Mesothelial cell of epicardium (in vitro differentiated cells): ENCODE measurements around the gene TPRG1L. TPM values are rescaled to one million over a fixed set of nuclear protein-coding genes. Genes with fewer than 3 reads are reported as not detected.

Experiments used
- DNase-seq, 2 experiments: peaks; one replicate each; pipeline ENCODE4 v3.0.0; 2021; ENCODE audit warnings: low spot score in 2 of 2; ENCODE audit not compliant: unreplicated experiment in 2 of 2
- H3K27ac Mint-ChIP-seq: 2 replicates; pipeline ENCODE4 v1.8.0; 2021; ENCODE audit warnings: mixed read lengths
- H3K27me3 Mint-ChIP-seq: 2 replicates; pipeline ENCODE4 v1.8.0; 2021; ENCODE audit warnings: low read depth, mixed read lengths
- H3K36me3 Mint-ChIP-seq: 2 replicates; pipeline ENCODE4 v1.8.0; 2021; ENCODE audit warnings: mixed read lengths
- H3K4me1 Mint-ChIP-seq: 2 replicates; pipeline ENCODE4 v1.8.0; 2021; ENCODE audit warnings: mixed read lengths
- H3K4me3 Mint-ChIP-seq: 2 replicates; pipeline ENCODE4 v1.8.0; 2021; ENCODE audit warnings: mild to moderate bottlenecking, moderate library complexity, mixed read lengths
- H3K9me3 Mint-ChIP-seq: 2 replicates; pipeline ENCODE4 v1.8.0; 2021; ENCODE audit warnings: mixed read lengths
- CTCF ChIP-seq: fragments of 200-600 bp; sonication (generic); IDR thresholded peaks from one replicate; pipeline ENCODE4 v1.5.0; 2021; ENCODE audit warnings: antibody characterized with exemption; ENCODE audit not compliant: unreplicated experiment
- total RNA-seq: library from RNA; stranded (reverse); gene quantifications from 3 replicates; pipeline ENCODE4 v1.2.1, GENCODE V29; 2021

The TPRG1L gene
- total RNA-seq, 1 donor from 2014 or later, result 15.7 TPM

GRCh38 chr1:3638676-3639075, 13.9 kb downstream of the TPRG1L start:
- no peak for DNase-seq
- Mint-ChIP-seq H3K27me3 (no peaks in the 10 kb centered on the region), H3K36me3 (peaks cover 22% of the 10 kb centered on the region), H3K27ac (no peak overlapping the region), H3K4me1 (no peaks in the 10 kb centered on the region), H3K9me3 (no peaks in the 10 kb centered on the region), H3K4me3 (no peak overlapping the region)
- no peak for TF ChIP-seq CTCF

- H3K4me3 Mint-ChIP-seq, result no peak overlapping the region
Observed at GRCh38 chr1:3639397-3639911, 14.6 kb downstream of the TPRG1L start.

GRCh38 chr1:3640121-3640837, 15.5 kb downstream of the TPRG1L start:
- H3K4me3 Mint-ChIP-seq, result no peak overlapping the region
- H3K27ac Mint-ChIP-seq, result no peak overlapping the region
- peaks cover 16% of the 10 kb centered on the region for H3K36me3 Mint-ChIP-seq
- no peaks in the 10 kb centered on the region for H3K4me1 Mint-ChIP-seq
- DNase-seq, result no peak
- H3K9me3 Mint-ChIP-seq, result no peaks in the 10 kb centered on the region
- no peaks in the 10 kb centered on the region for H3K27me3 Mint-ChIP-seq
- TF ChIP-seq CTCF, result no peak

More at GRCh38 chr1:3639397-3639911, 14.6 kb downstream of the TPRG1L start:
- no peak for TF ChIP-seq CTCF
- Mint-ChIP-seq H3K4me1 (no peaks in the 10 kb centered on the region), H3K27me3 (no peaks in the 10 kb centered on the region), H3K27ac (no peak overlapping the region), H3K9me3 (no peaks in the 10 kb centered on the region), H3K36me3 (peaks cover 21% of the 10 kb centered on the region)
- DNase-seq, result no peak

GRCh38 chr1:3641046-3641760, 16.4 kb downstream of the TPRG1L start:
- no peaks in the 10 kb centered on the region for H3K27me3 Mint-ChIP-seq
- H3K27ac Mint-ChIP-seq, result no peak overlapping the region
- DNase-seq, result no peak
- H3K4me1 Mint-ChIP-seq, result no peaks in the 10 kb centered on the region
- H3K36me3 Mint-ChIP-seq, result peaks cover 16% of the 10 kb centered on the region
- no peaks in the 10 kb centered on the region for H3K9me3 Mint-ChIP-seq
- H3K4me3 Mint-ChIP-seq, result no peak overlapping the region
- no peak for TF ChIP-seq CTCF

- Mint-ChIP-seq H3K9me3 (no peaks in the 10 kb centered on the region), H3K4me1 (no peaks in the 10 kb centered on the region)
- no peak for TF ChIP-seq CTCF
Observed at GRCh38 chr1:3641816-3642215, 17.0 kb downstream of the TPRG1L start.

More at GRCh38 chr1:3641816-3642215, 17.0 kb downstream of the TPRG1L start:
- no peak for DNase-seq
- Mint-ChIP-seq H3K4me3 (no peak overlapping the region), H3K27ac (no peak overlapping the region), H3K36me3 (peaks cover 12% of the 10 kb centered on the region), H3K27me3 (no peaks in the 10 kb centered on the region)
